ES-I3 (cell line): ENCODE results near the gene RFTN1.
"Not testable (repeated sequence)": the region's sequence is repeated elsewhere in the genome, so short reads cannot be mapped to it uniquely, and the experiment has no call there.

Source experiments
- H3K36me3 ChIP-seq: 2 replicates; pipeline ENCODE4 v1.6.1; 2013; ENCODE audit warnings: mild to moderate bottlenecking, low read length, control low read depth, moderate library complexity; ENCODE audit not compliant: insufficient read depth
- H3K4me1 ChIP-seq: 2 replicates; pipeline ENCODE4 v1.6.1; 2013; ENCODE audit warnings: mild to moderate bottlenecking, control low read depth, low read length; ENCODE audit not compliant: insufficient read depth
- H3K9ac ChIP-seq: 2 replicates; pipeline ENCODE4 v1.6.1; 2013; ENCODE audit warnings: low read depth, mild to moderate bottlenecking, low read length, moderate library complexity
- H3K9me3 ChIP-seq: 2 replicates; pipeline ENCODE4 v1.6.1; 2013; ENCODE audit warnings: mild to moderate bottlenecking, low read length, moderate library complexity; ENCODE audit not compliant: control insufficient read depth, insufficient read depth

Gene RFTN1

GRCh38 chr3:16496008-16496407 is 17.5 kb downstream of the RFTN1 start:
- Histone ChIP-seq H3K36me3 (no peaks in the 10 kb centered on the region; the same call in 1 of the 2 replicates), H3K9me3 (no peaks in the 10 kb centered on the region; the same call in none of the 2 replicates), H3K4me1 (peaks cover 12% of the 10 kb centered on the region), H3K9ac (no peak overlapping the region)

DNA sequence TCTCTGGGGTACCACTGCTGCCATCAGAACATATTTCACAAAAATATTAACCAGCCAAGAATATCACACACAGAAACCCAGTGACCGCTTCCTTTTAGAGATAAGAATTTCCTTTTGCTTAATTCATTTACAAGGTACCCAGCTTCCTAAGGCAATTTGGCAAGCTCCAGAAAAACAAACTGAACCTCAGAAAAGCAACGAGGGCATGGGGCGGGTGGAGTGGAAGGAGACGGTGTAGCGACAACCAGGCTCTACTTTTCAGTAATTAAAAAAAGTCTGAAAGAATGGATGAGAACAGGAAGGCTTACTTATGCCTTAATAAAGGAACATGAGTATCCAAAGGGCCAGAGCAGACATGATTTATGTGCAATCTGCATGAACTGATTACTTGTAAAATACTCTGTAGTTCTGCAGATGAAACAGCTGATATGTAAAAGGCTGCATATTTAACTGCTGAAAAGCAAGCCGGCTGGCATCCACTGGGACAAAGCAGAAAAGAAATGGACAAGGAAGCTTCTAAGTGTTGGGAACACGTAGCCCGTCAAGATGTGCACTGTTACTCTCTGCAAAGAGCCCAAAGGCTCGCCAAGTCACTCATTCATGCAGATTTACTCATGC is 18.6 kb downstream of the RFTN1 start:
- Histone ChIP-seq H3K9ac (no peak overlapping the region), H3K9me3 (no peaks in the 10 kb centered on the region; the same call in none of the 2 replicates), H3K4me1 (peaks cover 12% of the 10 kb centered on the region), H3K36me3 (no peaks in the 10 kb centered on the region; the same call in 1 of the 2 replicates)

GRCh38 chr3:16494094-16494493 is 19.4 kb downstream of the RFTN1 start:
- Histone ChIP-seq H3K9me3 (no peaks in the 10 kb centered on the region; the same call in none of the 2 replicates), H3K36me3 (no peaks in the 10 kb centered on the region), H3K4me1 (peaks cover 12% of the 10 kb centered on the region), H3K9ac (no peak overlapping the region)

DNA sequence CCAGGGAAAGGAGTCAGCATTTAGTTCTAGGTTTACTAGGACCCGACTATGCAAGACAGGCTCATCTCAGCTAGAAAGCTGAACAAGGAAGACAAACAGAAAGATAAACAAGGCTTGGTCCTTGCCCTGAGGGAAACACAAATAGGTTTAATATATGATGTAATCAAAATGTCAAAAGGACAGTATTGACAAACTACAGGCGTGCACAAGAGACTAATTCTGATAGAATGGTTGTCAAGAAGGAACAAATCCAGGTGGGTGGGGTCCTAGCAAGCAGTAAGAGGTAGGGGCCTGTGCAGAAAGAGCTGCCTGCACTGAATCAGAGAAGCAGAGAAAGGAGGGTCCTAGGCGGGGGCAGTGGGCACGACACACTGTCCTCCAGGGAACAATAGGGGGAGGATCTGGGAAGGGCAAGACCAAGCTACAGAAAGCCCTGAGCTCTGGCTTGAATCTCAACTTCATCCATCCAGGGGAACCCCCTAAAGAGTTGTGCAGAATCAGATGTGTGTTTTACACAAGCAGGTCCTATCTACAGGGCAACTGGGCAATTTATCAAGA is 23.4 kb downstream of the RFTN1 start:
- Histone ChIP-seq H3K9me3 (no peaks in the 10 kb centered on the region), H3K9ac (no peak overlapping the region), H3K4me1 (no peaks in the 10 kb centered on the region), H3K36me3 (no peaks in the 10 kb centered on the region)

- not testable (repeated sequence) for H3K4me1 ChIP-seq, H3K36me3 ChIP-seq, H3K9me3 ChIP-seq, H3K9ac ChIP-seq
Observed at GRCh38 chr3:16489326-16490061, 24.0 kb downstream of the RFTN1 start.

DNA sequence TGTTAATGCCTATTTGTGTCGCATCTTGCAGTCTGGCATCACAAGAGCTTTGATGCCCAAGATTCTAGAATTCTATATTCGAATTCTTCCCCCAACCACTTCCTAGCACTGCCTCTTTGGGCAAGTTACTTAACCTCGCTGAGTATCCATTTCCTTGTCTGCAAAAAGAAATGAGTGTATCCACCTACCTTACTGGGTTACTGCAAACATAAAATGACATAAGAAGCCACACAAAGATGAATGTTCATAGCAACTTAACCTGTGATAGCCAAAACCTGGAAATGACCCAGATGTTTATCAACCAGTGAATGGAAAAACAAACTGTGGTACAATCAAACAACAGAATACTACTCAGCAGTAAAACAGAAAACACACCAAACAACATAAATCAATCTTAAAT is 24.9 kb downstream of the RFTN1 start:
- no peaks in the 10 kb centered on the region for H3K36me3 ChIP-seq
- no peak overlapping the region for H3K9ac ChIP-seq
- no peaks in the 10 kb centered on the region for H3K9me3 ChIP-seq
- H3K4me1 ChIP-seq, result peaks cover 4% of the 10 kb centered on the region

GRCh38 chr3:16487511-16488175 is 25.9 kb downstream of the RFTN1 start:
- Histone ChIP-seq H3K4me1 (peaks cover 14% of the 10 kb centered on the region), H3K9me3 (no peaks in the 10 kb centered on the region), H3K36me3 (no peaks in the 10 kb centered on the region), H3K9ac (no peak overlapping the region)

DNA sequence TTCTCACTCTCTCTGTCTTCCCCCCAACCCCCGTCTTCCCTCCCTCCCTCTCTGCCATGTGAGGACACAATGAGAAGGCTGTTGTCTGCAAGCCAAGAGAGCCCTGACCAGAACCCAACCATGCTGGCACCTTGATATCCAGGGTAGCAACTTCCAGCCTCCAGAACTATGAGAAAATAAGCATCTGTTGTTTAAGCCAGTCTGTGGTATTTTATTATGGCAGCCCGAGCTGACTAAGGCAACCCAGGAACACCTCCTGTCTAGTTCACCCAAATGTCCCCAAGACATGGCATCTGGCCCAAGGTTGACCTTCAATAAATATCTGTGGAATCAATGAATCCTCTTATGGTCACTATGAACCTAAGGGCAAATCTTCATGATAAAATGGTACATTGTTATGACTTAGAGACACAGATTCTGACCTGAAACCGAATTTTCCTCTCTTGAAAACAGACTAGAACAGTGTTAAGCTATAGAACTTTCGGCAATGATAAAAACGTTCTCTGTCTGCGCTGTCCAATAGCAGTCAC is 26.5 kb downstream of the RFTN1 start:
- H3K9me3 ChIP-seq, result no peaks in the 10 kb centered on the region
- H3K36me3 ChIP-seq, result no peaks in the 10 kb centered on the region
- H3K9ac ChIP-seq, result no peak overlapping the region
- peaks cover 20% of the 10 kb centered on the region for H3K4me1 ChIP-seq

DNA sequence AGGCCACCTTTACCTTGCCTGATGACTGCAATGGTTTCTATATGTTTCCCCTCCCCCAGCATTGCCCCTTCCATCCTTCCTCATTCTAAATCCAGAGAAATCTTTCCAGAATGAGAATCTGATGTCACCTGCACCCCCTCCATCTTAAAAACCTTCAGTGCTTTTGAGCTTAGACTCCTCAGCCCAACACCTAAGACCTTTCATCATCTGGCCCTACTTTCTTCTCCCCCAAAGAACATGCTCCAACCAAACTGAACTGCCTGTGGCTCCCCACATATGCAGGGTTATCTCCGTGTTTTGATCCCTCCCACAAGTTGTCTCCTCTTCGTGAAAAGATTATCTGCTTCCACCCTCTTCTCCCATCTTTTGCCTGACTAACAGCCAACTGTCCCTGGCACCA is 27.3 kb downstream of the RFTN1 start:
- Histone ChIP-seq H3K4me1 (peaks cover 29% of the 10 kb centered on the region), H3K36me3 (no peaks in the 10 kb centered on the region)

GRCh38 chr3:16485395-16485992 is 28.0 kb downstream of the RFTN1 start:
- Histone ChIP-seq H3K36me3 (no peaks in the 10 kb centered on the region), H3K4me1 (peaks cover 36% of the 10 kb centered on the region), H3K9me3 (no peaks in the 10 kb centered on the region), H3K9ac (no peak overlapping the region)

More for the DNA sequence above, 27.3 kb downstream of the RFTN1 start:
- Histone ChIP-seq H3K9ac (no peak overlapping the region), H3K9me3 (no peaks in the 10 kb centered on the region)

DNA sequence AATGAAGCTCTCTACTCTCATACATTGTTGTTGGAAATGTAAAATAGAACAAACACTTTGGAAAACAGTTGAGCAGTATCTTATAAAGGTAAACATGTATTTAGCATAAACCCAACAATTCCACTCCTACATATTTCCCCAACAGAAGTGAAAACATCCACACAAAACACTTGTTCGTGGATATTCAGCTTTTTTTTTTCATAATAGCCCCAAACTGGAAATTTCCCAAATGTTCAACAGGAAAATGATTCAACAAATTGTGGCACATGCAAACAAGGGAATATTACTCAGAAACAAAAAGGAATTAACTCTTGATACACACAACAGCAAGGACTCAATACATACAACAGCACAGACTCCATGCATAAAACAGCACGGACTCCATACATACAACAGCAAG is 28.5 kb downstream of the RFTN1 start:
- H3K36me3 ChIP-seq, result no peaks in the 10 kb centered on the region
- H3K9me3 ChIP-seq, result no peaks in the 10 kb centered on the region
- H3K4me1 ChIP-seq, result peaks cover 39% of the 10 kb centered on the region
- no peak overlapping the region for H3K9ac ChIP-seq

- Histone ChIP-seq H3K9ac (no peak overlapping the region), H3K36me3 (no peaks in the 10 kb centered on the region), H3K4me1 (peaks cover 39% of the 10 kb centered on the region), H3K9me3 (no peaks in the 10 kb centered on the region)
Observed at GRCh38 chr3:16484216-16484615, 29.3 kb downstream of the RFTN1 start.

DNA sequence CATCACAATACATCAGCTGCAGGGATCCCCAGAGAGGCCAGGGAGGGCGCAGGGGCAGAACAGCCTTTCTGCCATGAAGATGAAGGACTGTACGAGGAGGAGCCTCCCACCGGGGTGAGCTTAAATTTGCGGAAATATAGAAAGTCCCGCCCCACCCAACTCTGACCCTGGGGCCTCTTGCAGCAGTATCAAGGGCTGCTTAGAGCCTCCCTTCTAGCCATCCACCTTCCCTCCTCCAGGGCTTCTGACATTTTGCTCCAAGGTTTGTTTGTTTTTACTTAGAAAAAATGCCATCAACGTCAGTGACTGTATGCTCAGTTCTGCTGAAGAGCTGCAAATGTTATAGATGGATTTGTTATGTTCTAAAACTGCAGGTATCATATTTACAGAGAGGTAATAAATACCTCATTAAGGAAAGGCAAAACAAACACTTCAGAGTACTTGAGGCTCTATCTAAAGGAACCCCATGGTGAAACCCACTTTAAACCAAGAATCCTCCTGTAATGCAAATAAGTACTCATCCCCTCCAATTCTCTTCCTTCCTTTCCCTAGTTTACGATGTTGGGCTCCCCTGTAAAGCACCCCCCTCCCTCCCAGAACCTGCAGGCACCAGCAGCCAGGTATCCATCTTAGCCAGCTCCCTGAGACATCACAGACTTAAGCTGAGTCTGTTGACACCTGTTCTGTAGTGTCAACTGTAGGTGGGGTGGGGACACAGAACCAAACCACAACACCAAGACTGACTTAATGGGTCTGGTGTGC is 30.5 kb downstream of the RFTN1 start:
- peaks cover 39% of the 10 kb centered on the region for H3K4me1 ChIP-seq
- no peaks in the 10 kb centered on the region for H3K36me3 ChIP-seq
- no peaks in the 10 kb centered on the region for H3K9me3 ChIP-seq
- H3K9ac ChIP-seq, result no peak overlapping the region
